ENCODE results near the gene KCNQ1.

KCNQ1 gene

DNA sequence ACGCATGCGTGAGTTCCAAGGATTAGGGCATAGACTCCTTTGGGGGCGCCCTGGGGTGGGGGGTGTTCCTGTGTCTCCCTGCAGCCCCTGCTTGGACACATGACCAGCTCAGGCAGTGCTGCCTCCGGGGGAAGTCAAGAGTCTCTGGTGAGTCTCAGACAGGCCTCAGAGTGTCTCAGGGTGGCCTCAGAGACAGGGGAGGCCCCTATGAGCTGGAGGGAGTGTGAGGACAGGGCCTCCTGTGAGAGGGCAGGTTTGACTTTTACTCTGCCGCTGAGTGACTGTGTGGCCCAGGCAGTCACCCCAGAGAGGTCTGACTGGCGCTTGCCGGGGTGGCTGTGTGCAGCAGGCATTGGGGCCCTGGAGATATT lies 296.2 kb downstream of the KCNQ1 start:
- Histone ChIP-seq H3K9me2 (ENCODE audit: low read depth, low read length) (no peaks in the 10 kb centered on the region), H3F3A (ENCODE audit: insufficient read depth, low read length) (no peaks in the 10 kb centered on the region), H3K27me3 (ENCODE audit: insufficient read depth, low read length) (no peaks in the 10 kb centered on the region; the same call in 1 of the 2 replicates), H3K4me1 (ENCODE audit: insufficient read depth, low read length, severe bottlenecking) (no peaks in the 10 kb centered on the region), H3K36me3 (ENCODE audit: insufficient read depth, low read length) (no peaks in the 10 kb centered on the region), H2AFZ (ENCODE audit: low read length) (no peak overlapping the region), H3K4me2 (ENCODE audit: low read length) (no peak overlapping the region), H3K4me3 (ENCODE audit: low read depth, low read length, poor library complexity, severe bottlenecking) (no peak overlapping the region), H3K9me3 (ENCODE audit: low read length) (no peaks in the 10 kb centered on the region), H4K20me1 (ENCODE audit: insufficient read depth, low read length) (no peaks in the 10 kb centered on the region), H3K79me2 (ENCODE audit: insufficient read depth, low read length) (no peaks in the 10 kb centered on the region), H3K27ac (ENCODE audit: low read depth, low read length, poor library complexity, severe bottlenecking) (no peak overlapping the region), H3K9ac (ENCODE audit: low read length) (no peak overlapping the region)
- TF ChIP-seq EZH2 (IDR thresholded peaks at IDR 0.05; ENCODE audit: borderline replicate concordance, low read length): no peak
- TF ChIP-seq, protein P1, sequence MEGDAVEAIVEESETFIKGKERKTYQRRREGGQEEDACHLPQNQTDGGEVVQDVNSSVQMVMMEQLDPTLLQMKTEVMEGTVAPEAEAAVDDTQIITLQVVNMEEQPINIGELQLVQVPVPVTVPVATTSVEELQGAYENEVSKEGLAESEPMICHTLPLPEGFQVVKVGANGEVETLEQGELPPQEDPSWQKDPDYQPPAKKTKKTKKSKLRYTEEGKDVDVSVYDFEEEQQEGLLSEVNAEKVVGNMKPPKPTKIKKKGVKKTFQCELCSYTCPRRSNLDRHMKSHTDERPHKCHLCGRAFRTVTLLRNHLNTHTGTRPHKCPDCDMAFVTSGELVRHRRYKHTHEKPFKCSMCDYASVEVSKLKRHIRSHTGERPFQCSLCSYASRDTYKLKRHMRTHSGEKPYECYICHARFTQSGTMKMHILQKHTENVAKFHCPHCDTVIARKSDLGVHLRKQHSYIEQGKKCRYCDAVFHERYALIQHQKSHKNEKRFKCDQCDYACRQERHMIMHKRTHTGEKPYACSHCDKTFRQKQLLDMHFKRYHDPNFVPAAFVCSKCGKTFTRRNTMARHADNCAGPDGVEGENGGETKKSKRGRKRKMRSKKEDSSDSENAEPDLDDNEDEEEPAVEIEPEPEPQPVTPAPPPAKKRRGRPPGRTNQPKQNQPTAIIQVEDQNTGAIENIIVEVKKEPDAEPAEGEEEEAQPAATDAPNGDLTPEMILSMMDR (IDR thresholded peaks at IDR 0.05; ENCODE audit: low read length): no peak

DNA sequence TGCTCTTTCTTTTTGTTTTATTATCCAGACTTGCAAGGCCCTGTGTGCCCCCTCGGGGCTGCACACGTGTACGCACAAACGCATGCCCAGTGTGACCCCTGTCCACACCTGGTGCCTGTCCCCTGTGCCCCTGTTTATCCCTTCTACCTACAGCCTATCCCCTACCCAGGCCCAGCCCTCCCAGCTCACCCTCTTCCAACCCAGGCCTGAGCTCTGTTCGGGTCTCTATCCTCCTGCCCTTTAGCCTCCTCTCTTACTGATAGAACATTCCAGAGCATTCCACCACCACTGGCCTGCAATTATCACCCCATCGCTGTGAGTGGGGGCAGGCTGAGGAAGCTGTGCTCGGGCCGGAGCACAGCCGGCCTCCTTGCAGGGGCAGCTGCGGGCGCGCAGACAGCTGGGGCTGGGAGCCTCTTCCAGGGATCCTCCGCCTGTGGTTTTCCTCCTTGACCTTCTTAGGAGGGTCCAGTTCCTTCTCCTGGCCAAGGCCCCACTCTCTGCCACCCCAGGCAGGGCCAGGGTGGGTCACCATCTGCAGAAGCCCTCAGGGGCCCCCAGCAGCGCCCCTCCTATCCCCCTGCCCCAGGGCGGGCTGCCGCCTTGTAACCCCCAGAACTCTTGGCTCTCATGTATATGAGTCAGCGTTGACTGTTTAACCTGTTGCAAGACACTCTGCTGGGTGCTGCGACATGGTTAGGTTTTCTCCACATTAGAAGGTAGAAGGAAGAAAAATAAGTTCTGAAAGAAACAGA lies 296.7 kb downstream of the KCNQ1 start:
- no peaks in the 10 kb centered on the region for H3K36me3 ChIP-seq (ENCODE audit: insufficient read depth, low read length)
- TF ChIP-seq EZH2 (IDR thresholded peaks at IDR 0.05; ENCODE audit: borderline replicate concordance, low read length): no peak
- TF ChIP-seq, protein P1 (IDR thresholded peaks at IDR 0.05; ENCODE audit: low read length): no peak
- no peaks in the 10 kb centered on the region for H4K20me1 ChIP-seq (ENCODE audit: insufficient read depth, low read length)
- H3F3A ChIP-seq (ENCODE audit: insufficient read depth, low read length): no peaks in the 10 kb centered on the region
- no peak overlapping the region for H3K9ac ChIP-seq (ENCODE audit: low read length)
- H3K9me3 ChIP-seq (ENCODE audit: low read length): no peaks in the 10 kb centered on the region
- no peaks in the 10 kb centered on the region for H3K4me1 ChIP-seq (ENCODE audit: insufficient read depth, low read length, severe bottlenecking)
- H3K27me3 ChIP-seq (ENCODE audit: insufficient read depth, low read length): no peaks in the 10 kb centered on the region; the same call in 1 of the 2 replicates
- no peak overlapping the region for H2AFZ ChIP-seq (ENCODE audit: low read length)
- no peak overlapping the region for H3K27ac ChIP-seq (ENCODE audit: low read depth, low read length, poor library complexity, severe bottlenecking)
- no peak overlapping the region for H3K4me2 ChIP-seq (ENCODE audit: low read length)
- H3K79me2 ChIP-seq (ENCODE audit: insufficient read depth, low read length): no peaks in the 10 kb centered on the region
- H3K4me3 ChIP-seq (ENCODE audit: low read depth, low read length, poor library complexity, severe bottlenecking): no peak overlapping the region
- H3K9me2 ChIP-seq (ENCODE audit: low read depth, low read length): no peaks in the 10 kb centered on the region

DNA sequence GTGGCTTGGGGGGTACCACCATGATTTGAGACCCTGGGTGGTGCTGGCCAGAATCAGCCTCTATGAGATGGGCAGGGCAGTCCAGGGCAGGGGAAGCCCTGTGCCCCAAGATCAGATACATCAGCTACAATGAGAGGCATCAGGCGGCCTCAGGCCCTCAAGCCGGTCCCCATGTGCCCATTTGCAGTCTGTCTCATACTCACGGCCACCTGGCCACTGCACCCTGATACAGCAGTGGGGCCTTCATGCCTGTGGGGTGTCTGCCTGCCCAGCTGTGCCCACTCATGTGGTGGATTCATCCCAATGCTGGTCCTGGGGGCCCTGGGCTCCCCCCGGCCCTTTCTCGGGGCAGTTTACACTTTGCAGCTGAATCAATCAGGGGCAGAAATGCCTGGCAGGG lies 297.4 kb downstream of the KCNQ1 start:
- no peaks in the 10 kb centered on the region for H4K20me1 ChIP-seq (ENCODE audit: insufficient read depth, low read length)
- H3K27me3 ChIP-seq (ENCODE audit: insufficient read depth, low read length): no peaks in the 10 kb centered on the region; the same call in 1 of the 2 replicates
- no peaks in the 10 kb centered on the region for H3K4me1 ChIP-seq (ENCODE audit: insufficient read depth, low read length, severe bottlenecking)
- no peak overlapping the region for H3K4me3 ChIP-seq (ENCODE audit: low read depth, low read length, poor library complexity, severe bottlenecking)
- no peak overlapping the region for H3K4me2 ChIP-seq (ENCODE audit: low read length)
- no peaks in the 10 kb centered on the region for H3K36me3 ChIP-seq (ENCODE audit: insufficient read depth, low read length)
- H2AFZ ChIP-seq (ENCODE audit: low read length): no peak overlapping the region
- H3K9ac ChIP-seq (ENCODE audit: low read length): no peak overlapping the region
- no peaks in the 10 kb centered on the region for H3F3A ChIP-seq (ENCODE audit: insufficient read depth, low read length)
- H3K79me2 ChIP-seq (ENCODE audit: insufficient read depth, low read length): no peaks in the 10 kb centered on the region
- no peaks in the 10 kb centered on the region for H3K9me3 ChIP-seq (ENCODE audit: low read length)
- H3K27ac ChIP-seq (ENCODE audit: low read depth, low read length, poor library complexity, severe bottlenecking): no peak overlapping the region
- H3K9me2 ChIP-seq (ENCODE audit: low read depth, low read length): no peaks in the 10 kb centered on the region
- TF ChIP-seq, protein P1 (IDR thresholded peaks at IDR 0.05; ENCODE audit: low read length): no peak
- TF ChIP-seq EZH2 (IDR thresholded peaks at IDR 0.05; ENCODE audit: borderline replicate concordance, low read length): no peak
